Occipital lobe (tissue), 2 donors: Measurements from ENCODE around the gene LRRC71. TPM values are rescaled to one million over a fixed set of nuclear protein-coding genes. Genes with fewer than 3 reads are reported as not detected.

Experiments
- small RNA-seq: library from RNA; depleted of rRNA; stranded (forward); fragments of <200 nt; gene quantifications from one replicate; pipeline ENCODE3, GENCODE V24; 2014
- total RNA-seq: library from RNA; depleted of rRNA; stranded (reverse); fragments of >200 nt; gene quantifications from one replicate; pipeline ENCODE4 v1.2.3, GENCODE V29; 2014

The LRRC71 gene
- total RNA-seq, 1 donor from 2014 or later: 0.16 TPM

Small RNA genes lying within 50 kb of the gene (small RNA-seq; reads per million reads assigned to genes)
- not detected for gene MIR765

Other genes with a start within 250 kb of the LRRC71 start
- 24.0 TPM for gene NES, start 243.2 kb upstream of the LRRC71 start, total RNA-seq
- gene CRABP2, start 215.0 kb upstream of the LRRC71 start, total RNA-seq: 3.1 TPM
- 9.2 TPM for gene METTL25B, start 192.2 kb upstream of the LRRC71 start, total RNA-seq
- gene ISG20L2, start 191.9 kb upstream of the LRRC71 start, total RNA-seq: 6.2 TPM
- gene MRPL24, start 179.5 kb upstream of the LRRC71 start, total RNA-seq: 10.6 TPM
- gene HDGF, start 169.0 kb upstream of the LRRC71 start, total RNA-seq: 61.6 TPM
- gene PRCC, start 153.1 kb upstream of the LRRC71 start, total RNA-seq: 16.2 TPM
- gene SH2D2A, start 103.8 kb upstream of the LRRC71 start, total RNA-seq: not detected
- 0.31 TPM for gene INSRR, start 61.5 kb upstream of the LRRC71 start, total RNA-seq
- gene NTRK1, start 59.8 kb upstream of the LRRC71 start, total RNA-seq: not detected
- 0.31 TPM for gene PEAR1, start 26.9 kb upstream of the LRRC71 start, total RNA-seq
- 38.4 TPM for gene ARHGEF11, start 125.1 kb downstream of the LRRC71 start, total RNA-seq
- gene ETV3L, start 179.2 kb downstream of the LRRC71 start, total RNA-seq: not detected
- gene ETV3, start 217.8 kb downstream of the LRRC71 start, total RNA-seq: 16.5 TPM